VCaP (cell line): ENCODE data around the gene PSMD12.
"Not testable (repeated sequence)": the region's sequence is repeated elsewhere in the genome, so short reads cannot be mapped to it uniquely, and the experiment has no call there.

Experiments used
- H3K27ac ChIP-seq: fragments of 450-650 bp; 2 replicates; pipeline ENCODE4 v1.5.1; 2017
- TF ChIP-seq, protein P1 (sequence below): fragments of 450-650 bp; conservative IDR thresholded peaks from 2 replicates; pipeline ENCODE4 v1.5.1; 2017; ENCODE audit warnings: mild to moderate bottlenecking, moderate library complexity

The PSMD12 gene

DNA sequence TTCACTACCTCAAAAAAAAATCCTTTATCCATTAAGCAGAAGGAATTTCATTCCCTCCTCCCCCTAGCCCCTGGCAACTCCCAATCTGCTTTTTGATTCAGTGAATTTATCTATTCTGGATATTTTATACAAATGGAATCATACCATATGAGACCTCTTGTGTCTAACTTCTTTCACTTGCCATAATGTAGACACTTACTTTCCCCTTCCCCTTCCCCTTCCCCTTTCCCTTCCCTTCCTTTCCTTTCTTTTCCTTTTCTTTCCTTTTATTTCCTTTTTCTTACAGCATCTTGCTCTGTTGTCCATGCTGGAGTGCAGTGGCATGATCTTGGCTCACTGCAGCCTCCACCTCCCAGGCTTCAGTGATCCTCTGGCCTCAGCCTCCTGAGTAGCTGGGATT is 50.5 kb downstream of the PSMD12 start:
- TF ChIP-seq, protein P1, sequence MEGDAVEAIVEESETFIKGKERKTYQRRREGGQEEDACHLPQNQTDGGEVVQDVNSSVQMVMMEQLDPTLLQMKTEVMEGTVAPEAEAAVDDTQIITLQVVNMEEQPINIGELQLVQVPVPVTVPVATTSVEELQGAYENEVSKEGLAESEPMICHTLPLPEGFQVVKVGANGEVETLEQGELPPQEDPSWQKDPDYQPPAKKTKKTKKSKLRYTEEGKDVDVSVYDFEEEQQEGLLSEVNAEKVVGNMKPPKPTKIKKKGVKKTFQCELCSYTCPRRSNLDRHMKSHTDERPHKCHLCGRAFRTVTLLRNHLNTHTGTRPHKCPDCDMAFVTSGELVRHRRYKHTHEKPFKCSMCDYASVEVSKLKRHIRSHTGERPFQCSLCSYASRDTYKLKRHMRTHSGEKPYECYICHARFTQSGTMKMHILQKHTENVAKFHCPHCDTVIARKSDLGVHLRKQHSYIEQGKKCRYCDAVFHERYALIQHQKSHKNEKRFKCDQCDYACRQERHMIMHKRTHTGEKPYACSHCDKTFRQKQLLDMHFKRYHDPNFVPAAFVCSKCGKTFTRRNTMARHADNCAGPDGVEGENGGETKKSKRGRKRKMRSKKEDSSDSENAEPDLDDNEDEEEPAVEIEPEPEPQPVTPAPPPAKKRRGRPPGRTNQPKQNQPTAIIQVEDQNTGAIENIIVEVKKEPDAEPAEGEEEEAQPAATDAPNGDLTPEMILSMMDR: no peak
- no peak overlapping the region for H3K27ac ChIP-seq

DNA sequence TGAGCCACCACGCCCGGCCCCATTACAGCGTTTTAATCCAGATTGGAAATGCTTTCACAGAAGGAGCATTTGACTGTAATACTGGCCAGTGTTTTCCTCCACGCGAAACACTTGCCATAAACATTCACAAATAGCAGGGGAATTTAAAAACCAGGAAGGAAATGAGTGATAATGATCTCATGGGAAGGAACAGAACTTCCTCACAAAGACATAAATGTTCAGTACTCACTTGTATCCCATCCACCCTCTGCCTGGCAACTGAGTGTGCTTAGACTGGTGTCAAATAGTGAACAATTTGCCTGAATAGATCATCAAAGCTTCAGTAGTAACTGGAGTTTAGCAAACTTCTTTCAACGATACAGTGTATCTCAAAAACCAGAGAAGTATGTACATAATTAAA is 54.1 kb downstream of the PSMD12 start:
- peak overlapping the region; percentile 42 for H3K27ac ChIP-seq
- TF ChIP-seq, protein P1: no peak

DNA sequence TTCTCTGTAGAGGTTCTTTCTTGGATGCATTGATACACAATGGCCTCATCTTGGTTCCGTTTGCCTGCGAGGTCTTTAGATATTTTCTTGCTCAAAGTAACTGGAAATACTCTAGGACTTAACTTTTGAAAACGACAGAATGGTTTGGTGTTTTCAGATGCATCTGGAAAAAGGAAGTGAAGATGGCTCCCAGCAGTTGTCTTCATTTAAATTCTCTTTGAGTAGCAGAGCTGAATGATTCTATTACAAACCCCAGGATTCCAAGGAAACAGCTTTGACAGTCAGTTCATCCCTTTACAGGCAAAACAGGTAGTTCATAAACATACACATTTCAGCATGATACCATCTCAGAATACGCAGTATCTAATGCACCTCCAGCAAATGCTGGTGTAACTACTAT is 54.8 kb downstream of the PSMD12 start:
- TF ChIP-seq, protein P1: no peak
- peak overlapping the region; percentile 42; the same call in 1 of the 2 replicates for H3K27ac ChIP-seq

DNA sequence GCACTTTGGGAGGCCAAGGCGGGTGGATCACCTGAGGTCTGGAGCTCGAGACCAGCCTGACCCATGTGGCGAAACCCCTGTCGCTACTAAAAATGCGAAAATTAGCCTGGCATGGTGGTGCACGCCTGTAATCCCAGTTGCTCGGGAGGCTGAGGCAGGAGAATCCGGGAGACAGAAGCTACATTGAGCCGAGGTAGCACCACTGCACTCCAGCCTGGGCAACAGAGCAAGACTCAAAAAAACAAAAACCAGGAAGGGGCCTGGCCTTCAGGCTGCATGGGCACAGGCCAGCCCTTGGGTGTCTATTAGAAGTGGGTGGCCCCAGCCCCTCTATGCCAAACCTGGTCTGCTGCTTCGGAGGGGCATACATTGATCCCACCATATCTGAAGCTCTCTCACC is 56.0 kb downstream of the PSMD12 start:
- no peak overlapping the region for H3K27ac ChIP-seq
- TF ChIP-seq, protein P1: no peak

DNA sequence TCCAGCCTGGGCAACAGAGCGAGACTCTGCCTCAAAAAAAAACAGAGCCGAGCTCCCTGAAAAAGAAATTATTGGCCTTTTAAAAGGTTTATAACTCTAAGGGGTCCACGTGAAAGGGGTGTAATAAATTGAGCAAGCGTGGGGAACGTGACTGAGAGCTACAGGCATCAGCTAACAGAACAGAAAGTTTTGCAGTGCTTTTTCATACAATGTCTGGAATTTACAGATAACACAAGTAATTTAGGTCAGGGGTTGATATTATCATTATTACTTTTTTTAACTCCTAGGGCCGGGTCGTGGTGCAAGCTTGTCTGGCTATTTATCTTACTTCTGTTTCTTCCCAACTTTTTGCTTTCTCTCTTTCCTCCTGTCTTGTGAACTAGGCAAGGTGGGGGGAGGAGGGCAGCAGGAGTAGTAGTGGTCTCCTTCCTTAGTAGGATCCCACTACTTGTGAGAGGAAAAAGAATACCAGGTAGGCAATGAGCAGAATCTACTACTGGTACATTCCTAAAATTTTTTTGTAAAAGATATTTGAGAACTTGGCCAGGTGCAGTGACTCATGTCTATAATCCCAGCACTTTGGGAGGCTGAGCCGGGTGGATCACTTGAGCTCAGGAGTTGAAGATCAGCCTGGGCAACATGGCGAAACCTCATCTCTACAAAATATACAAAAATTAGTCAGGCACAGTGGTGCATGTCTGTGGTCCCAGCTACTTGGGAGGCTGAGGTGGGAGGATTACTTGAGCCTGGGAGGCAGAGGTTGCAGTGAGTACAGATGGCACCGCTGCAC is 60.7 kb downstream of the PSMD12 start:
- H3K27ac ChIP-seq: not testable (repeated sequence)

DNA sequence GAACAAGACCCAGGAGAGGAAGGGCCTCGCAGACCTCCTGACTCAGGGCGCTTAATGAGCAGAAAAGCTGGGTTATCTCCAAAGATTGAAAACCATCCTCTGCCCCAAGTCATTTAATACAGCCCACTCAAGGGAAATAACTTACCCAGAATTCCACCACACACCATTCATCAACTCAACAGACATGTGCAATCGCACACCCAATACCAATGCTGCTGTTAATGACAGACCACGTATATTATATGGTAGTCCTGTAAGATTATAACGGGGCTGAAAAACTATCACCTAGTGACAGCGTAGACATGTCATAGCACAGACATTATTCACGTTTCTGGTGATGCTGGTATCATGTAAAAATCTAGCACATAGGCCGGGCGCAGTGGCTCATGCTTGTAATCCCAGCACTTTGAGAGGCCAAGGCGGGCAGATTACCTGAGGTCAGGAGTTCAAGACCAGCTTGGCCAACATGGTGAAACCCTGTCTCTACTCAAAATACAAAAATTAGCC is 68.9 kb downstream of the PSMD12 start:
- TF ChIP-seq, protein P1: no peak
- no peak overlapping the region for H3K27ac ChIP-seq

DNA sequence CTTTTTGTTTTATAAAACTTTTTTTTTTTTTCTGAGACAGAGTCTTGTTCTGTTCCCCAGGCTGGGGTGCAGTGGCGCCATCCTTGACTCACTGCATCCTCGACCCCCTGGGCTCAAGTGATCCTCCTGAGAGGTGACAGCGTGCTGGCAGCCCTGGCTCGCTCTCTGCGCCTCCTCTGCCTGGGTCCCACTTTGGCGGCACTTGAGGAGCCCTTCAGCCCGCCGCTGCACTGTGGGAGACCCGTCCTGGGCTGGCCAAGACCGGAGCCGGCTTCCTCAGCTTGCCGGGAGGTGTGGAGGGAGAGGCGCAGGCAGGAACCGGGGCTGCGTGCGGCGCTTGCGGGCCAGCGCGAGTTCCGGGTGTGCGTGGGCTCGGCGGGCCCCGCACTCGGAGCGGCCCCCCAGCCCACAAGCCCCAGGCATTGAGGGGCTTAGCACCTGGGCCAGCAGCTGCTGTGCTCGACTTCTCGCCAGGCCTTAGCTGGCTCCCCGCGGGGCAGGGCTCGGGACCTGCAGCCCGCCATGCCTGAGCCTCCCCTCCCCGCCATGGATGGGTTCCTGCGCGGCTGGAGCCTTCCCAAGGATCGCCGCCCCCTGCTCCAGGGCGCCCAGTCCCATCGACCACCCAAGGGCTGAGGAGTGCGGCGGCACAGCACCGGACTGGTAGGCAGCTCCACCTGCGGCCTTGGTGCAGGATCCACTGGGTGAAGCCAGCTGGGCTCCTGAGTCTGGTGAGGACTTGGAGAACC is 71.8 kb downstream of the PSMD12 start:
- TF ChIP-seq, protein P1: no peak

More for the DNA sequence above, 71.8 kb downstream of the PSMD12 start:
- no peak overlapping the region for H3K27ac ChIP-seq
